ENCODE measurements around the gene PLEKHN1.

The PLEKHN1 gene

GRCh38 chr1:928825-929661, 37.2 kb upstream of the PLEKHN1 start:
- DNase-seq (ENCODE audit: low read depth) = no peak
- no peak overlapping the region for H3K4me3 ChIP-seq (ENCODE audit: low read depth, low read length)

GRCh38 chr1:929712-930632, 36.3 kb upstream of the PLEKHN1 start:
- no peak for DNase-seq (ENCODE audit: low read depth)
- H3K4me3 ChIP-seq (ENCODE audit: low read depth, low read length) = no peak overlapping the region

- H3K4me3 ChIP-seq (ENCODE audit: low read depth, low read length) = no peak overlapping the region
- DNase-seq (ENCODE audit: low read depth) = no peak
Observed at GRCh38 chr1:930633-931138, 35.6 kb upstream of the PLEKHN1 start.

- DNase-seq (ENCODE audit: low read depth) = no peak
- no peak overlapping the region for H3K4me3 ChIP-seq (ENCODE audit: low read depth, low read length)
Observed at GRCh38 chr1:931380-932172, 34.7 kb upstream of the PLEKHN1 start.

- H3K4me3 ChIP-seq (ENCODE audit: low read depth, low read length) = no peak overlapping the region
- no peak for DNase-seq (ENCODE audit: low read depth)
Observed at GRCh38 chr1:932173-932510, 34.1 kb upstream of the PLEKHN1 start.

GRCh38 chr1:932776-933602, 33.3 kb upstream of the PLEKHN1 start:
- H3K4me3 ChIP-seq (ENCODE audit: low read depth, low read length) = no peak overlapping the region
- no peak for DNase-seq (ENCODE audit: low read depth)

GRCh38 chr1:933603-933940, 32.7 kb upstream of the PLEKHN1 start:
- no peak overlapping the region for H3K4me3 ChIP-seq (ENCODE audit: low read depth, low read length)
- DNase-seq (ENCODE audit: low read depth) = no peak

- no peak for DNase-seq (ENCODE audit: low read depth)
Observed at GRCh38 chr1:934991-935750, 31.1 kb upstream of the PLEKHN1 start.

GRCh38 chr1:935751-936231, 30.5 kb upstream of the PLEKHN1 start:
- DNase-seq (ENCODE audit: low read depth) = no peak
- no peak overlapping the region for H3K4me3 ChIP-seq (ENCODE audit: low read depth, low read length)

More at GRCh38 chr1:934991-935750, 31.1 kb upstream of the PLEKHN1 start:
- no peak overlapping the region for H3K4me3 ChIP-seq (ENCODE audit: low read depth, low read length)

- no peak overlapping the region for H3K4me3 ChIP-seq (ENCODE audit: low read depth, low read length)
- no peak for DNase-seq (ENCODE audit: low read depth)
Observed at GRCh38 chr1:936348-937264, 29.7 kb upstream of the PLEKHN1 start.

- no peak for DNase-seq (ENCODE audit: low read depth)
- H3K4me3 ChIP-seq (ENCODE audit: low read depth, low read length) = no peak overlapping the region
Observed at GRCh38 chr1:937521-937920, 28.8 kb upstream of the PLEKHN1 start.

- H3K4me3 ChIP-seq (ENCODE audit: low read depth, low read length) = no peak overlapping the region
- no peak for DNase-seq (ENCODE audit: low read depth)
Observed at GRCh38 chr1:938088-938683, 28.1 kb upstream of the PLEKHN1 start.

- H3K4me3 ChIP-seq (ENCODE audit: low read depth, low read length) = no peak overlapping the region
- no peak for DNase-seq (ENCODE audit: low read depth)
Observed at GRCh38 chr1:938711-939489, 27.4 kb upstream of the PLEKHN1 start.

GRCh38 chr1:939511-940106, 26.7 kb upstream of the PLEKHN1 start:
- no peak for DNase-seq (ENCODE audit: low read depth)
- H3K4me3 ChIP-seq (ENCODE audit: low read depth, low read length) = no peak overlapping the region

- H3K4me3 ChIP-seq (ENCODE audit: low read depth, low read length) = peak overlapping the region; percentile 12
- DNase-seq (ENCODE audit: low read depth) = peak; percentile 36
Observed at GRCh38 chr1:940107-941014, 25.9 kb upstream of the PLEKHN1 start.

Measured in skeletal muscle cell (primary cell).